HCT116 (cell line): Measurements from ENCODE around the gene CD83.

ENCODE experiments used
- CBX3 ChIP-seq: IDR thresholded peaks from 2 replicates; pipeline ENCODE4 v1.6.1; 2012; ENCODE audit warnings: low read depth
- EGR1 ChIP-seq: IDR thresholded peaks from 2 replicates; pipeline ENCODE4 v1.6.1; 2012; ENCODE audit warnings: low read depth
- EZH2 ChIP-seq: fragments of 200-600 bp; sonication (generic); IDR thresholded peaks from 2 replicates; pipeline ENCODE4 v1.6.1; 2017; ENCODE audit warnings: antibody characterized with exemption, mixed run types
- EZH2phosphoT487 ChIP-seq: fragments of 200-600 bp; IDR thresholded peaks from 2 replicates; pipeline ENCODE4 v1.6.1; 2018; ENCODE audit warnings: antibody characterized with exemption, borderline replicate concordance
- JUND ChIP-seq: IDR thresholded peaks from 2 replicates; pipeline ENCODE4 v1.6.1; 2012
- POLR2A ChIP-seq: IDR thresholded peaks from 2 replicates; pipeline ENCODE4 v1.7.0; 2011; ENCODE audit warnings: borderline replicate concordance; ENCODE audit not compliant: insufficient read depth, insufficient read length; ENCODE audit errors: extremely low read depth
- SP1 ChIP-seq: IDR thresholded peaks from 2 replicates; pipeline ENCODE4 v1.6.1; 2012; ENCODE audit warnings: low read depth
- SRF ChIP-seq: IDR thresholded peaks from 2 replicates; pipeline ENCODE4 v1.6.1; 2012; ENCODE audit warnings: low read depth
- ZFX ChIP-seq: fragments of 450-650 bp; IDR thresholded peaks from 2 replicates; pipeline ENCODE4 v1.6.1; 2017
- TF ChIP-seq, protein P1 (sequence below): IDR thresholded peaks from 2 replicates; pipeline ENCODE4 v1.6.1; 2012; ENCODE audit warnings: low read depth
- TF ChIP-seq, protein P2 (sequence below), 3 experiments: fragments of 200-600 bp in 1 of 3; sonication (generic) in 1 of 3; IDR thresholded peaks in 2 of 3; conservative IDR thresholded peaks in 1 of 3; 2 replicates each; pipeline ENCODE4 v1.5.1; 2012 to 2017; ENCODE audit warnings: low read depth in 2 of 3, low read length in 2 of 3, antibody characterized with exemption in 1 of 3, borderline replicate concordance in 1 of 3, control low read depth in 1 of 3, mild to moderate bottlenecking in 1 of 3, mixed read lengths in 1 of 3, mixed run types in 1 of 3, moderate library complexity in 1 of 3; ENCODE audit not compliant: insufficient read depth in 1 of 3
- TF ChIP-seq, protein P3 (sequence below): IDR thresholded peaks from 2 replicates; pipeline ENCODE4 v1.6.1; 2012

DNA sequence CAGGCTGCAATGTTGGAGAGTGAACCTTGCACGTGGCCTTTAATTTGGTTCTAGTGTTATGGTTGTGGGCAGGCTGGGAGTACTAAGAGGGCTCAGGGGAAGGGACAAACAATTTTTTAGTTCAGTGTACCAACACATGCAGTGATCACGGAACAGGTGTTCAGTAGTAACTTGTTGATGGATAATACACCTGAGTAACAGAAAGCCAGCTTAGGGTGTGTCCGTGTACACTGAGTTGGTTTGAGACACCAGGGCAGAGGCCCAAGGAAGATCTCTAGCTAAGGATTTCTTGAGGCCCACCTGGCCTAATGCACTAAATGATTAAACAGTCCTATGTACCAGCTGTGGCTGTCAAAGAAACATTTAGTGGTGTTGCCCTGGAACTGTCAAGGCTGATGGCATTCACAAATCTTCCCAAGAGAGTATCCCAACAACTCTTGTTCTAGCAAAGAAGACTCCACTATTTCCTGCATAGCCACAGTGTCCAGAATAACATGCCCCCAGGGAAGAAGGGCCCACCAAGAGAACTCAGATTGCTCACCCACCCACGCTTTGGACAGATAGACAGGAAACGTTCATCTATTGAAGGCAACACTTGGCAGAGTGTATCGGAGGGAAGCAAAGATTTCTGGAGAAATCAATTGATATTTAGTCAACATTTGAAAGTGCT lies 60.0 kb downstream of the CD83 start:
- TF ChIP-seq, protein P1, sequence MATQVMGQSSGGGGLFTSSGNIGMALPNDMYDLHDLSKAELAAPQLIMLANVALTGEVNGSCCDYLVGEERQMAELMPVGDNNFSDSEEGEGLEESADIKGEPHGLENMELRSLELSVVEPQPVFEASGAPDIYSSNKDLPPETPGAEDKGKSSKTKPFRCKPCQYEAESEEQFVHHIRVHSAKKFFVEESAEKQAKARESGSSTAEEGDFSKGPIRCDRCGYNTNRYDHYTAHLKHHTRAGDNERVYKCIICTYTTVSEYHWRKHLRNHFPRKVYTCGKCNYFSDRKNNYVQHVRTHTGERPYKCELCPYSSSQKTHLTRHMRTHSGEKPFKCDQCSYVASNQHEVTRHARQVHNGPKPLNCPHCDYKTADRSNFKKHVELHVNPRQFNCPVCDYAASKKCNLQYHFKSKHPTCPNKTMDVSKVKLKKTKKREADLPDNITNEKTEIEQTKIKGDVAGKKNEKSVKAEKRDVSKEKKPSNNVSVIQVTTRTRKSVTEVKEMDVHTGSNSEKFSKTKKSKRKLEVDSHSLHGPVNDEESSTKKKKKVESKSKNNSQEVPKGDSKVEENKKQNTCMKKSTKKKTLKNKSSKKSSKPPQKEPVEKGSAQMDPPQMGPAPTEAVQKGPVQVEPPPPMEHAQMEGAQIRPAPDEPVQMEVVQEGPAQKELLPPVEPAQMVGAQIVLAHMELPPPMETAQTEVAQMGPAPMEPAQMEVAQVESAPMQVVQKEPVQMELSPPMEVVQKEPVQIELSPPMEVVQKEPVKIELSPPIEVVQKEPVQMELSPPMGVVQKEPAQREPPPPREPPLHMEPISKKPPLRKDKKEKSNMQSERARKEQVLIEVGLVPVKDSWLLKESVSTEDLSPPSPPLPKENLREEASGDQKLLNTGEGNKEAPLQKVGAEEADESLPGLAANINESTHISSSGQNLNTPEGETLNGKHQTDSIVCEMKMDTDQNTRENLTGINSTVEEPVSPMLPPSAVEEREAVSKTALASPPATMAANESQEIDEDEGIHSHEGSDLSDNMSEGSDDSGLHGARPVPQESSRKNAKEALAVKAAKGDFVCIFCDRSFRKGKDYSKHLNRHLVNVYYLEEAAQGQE = no peak
- TF ChIP-seq, protein P2, sequence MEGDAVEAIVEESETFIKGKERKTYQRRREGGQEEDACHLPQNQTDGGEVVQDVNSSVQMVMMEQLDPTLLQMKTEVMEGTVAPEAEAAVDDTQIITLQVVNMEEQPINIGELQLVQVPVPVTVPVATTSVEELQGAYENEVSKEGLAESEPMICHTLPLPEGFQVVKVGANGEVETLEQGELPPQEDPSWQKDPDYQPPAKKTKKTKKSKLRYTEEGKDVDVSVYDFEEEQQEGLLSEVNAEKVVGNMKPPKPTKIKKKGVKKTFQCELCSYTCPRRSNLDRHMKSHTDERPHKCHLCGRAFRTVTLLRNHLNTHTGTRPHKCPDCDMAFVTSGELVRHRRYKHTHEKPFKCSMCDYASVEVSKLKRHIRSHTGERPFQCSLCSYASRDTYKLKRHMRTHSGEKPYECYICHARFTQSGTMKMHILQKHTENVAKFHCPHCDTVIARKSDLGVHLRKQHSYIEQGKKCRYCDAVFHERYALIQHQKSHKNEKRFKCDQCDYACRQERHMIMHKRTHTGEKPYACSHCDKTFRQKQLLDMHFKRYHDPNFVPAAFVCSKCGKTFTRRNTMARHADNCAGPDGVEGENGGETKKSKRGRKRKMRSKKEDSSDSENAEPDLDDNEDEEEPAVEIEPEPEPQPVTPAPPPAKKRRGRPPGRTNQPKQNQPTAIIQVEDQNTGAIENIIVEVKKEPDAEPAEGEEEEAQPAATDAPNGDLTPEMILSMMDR (IDR thresholded peaks at IDR 0.05 in 2 of 3, conservative IDR thresholded peaks at IDR 0.05 in 1 of 3; ENCODE audit: borderline replicate concordance in 1 of 3, insufficient read depth in 1 of 3, low read depth in 2 of 3, low read length in 2 of 3) = no peak
- TF ChIP-seq CBX3 (no peak), SRF (no peak), EGR1 (no peak), SP1 (no peak), EZH2phosphoT487 (no peak), ZFX (no peak), EZH2 (no peak), POLR2A (no peak), JUND (no peak)
- TF ChIP-seq, protein P3, sequence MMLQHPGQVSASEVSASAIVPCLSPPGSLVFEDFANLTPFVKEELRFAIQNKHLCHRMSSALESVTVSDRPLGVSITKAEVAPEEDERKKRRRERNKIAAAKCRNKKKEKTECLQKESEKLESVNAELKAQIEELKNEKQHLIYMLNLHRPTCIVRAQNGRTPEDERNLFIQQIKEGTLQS = no peak
